ENCODE data around the gene MSI2.

The MSI2 gene

GRCh38 chr17:57505841-57506773, 249.8 kb downstream of the MSI2 start:
- H3K27ac ChIP-seq: peak overlapping the region; percentile 38
- no peak for DNase-seq
- H3K4me3 ChIP-seq (ENCODE audit: low read depth, low read length): no peak overlapping the region
- no peak for TF ChIP-seq CTCF (IDR thresholded peaks at IDR 0.05; ENCODE audit: low read depth, low read length)
- no peaks in the 10 kb centered on the region for H3K27me3 ChIP-seq (ENCODE audit: insufficient read depth, low read depth, severe bottlenecking)
- H3K9me3 ChIP-seq (ENCODE audit: severe bottlenecking): no peaks in the 10 kb centered on the region
- H3K36me3 ChIP-seq: peaks cover 16% of the 10 kb centered on the region

GRCh38 chr17:57506774-57507127, 250.4 kb downstream of the MSI2 start:
- Histone ChIP-seq H3K9me3 (ENCODE audit: severe bottlenecking) (no peaks in the 10 kb centered on the region), H3K27me3 (ENCODE audit: insufficient read depth, low read depth, severe bottlenecking) (no peaks in the 10 kb centered on the region), H3K4me3 (ENCODE audit: low read depth, low read length) (no peak overlapping the region), H3K27ac (peak overlapping the region; percentile 38), H3K36me3 (peaks cover 16% of the 10 kb centered on the region)
- DNase-seq: peak; percentile 38
- no peak for TF ChIP-seq CTCF (IDR thresholded peaks at IDR 0.05; ENCODE audit: low read depth, low read length)

- Histone ChIP-seq H3K9me3 (ENCODE audit: severe bottlenecking) (no peaks in the 10 kb centered on the region), H3K27ac (no peak overlapping the region), H3K36me3 (peaks cover 16% of the 10 kb centered on the region), H3K27me3 (ENCODE audit: insufficient read depth, low read depth, severe bottlenecking) (no peaks in the 10 kb centered on the region), H3K4me3 (ENCODE audit: low read depth, low read length) (no peak overlapping the region)
- TF ChIP-seq CTCF (IDR thresholded peaks at IDR 0.05; ENCODE audit: low read depth, low read length): no peak
- no peak for DNase-seq
Observed at GRCh38 chr17:57507828-57508227, 251.5 kb downstream of the MSI2 start.

GRCh38 chr17:57508671-57509070, 252.3 kb downstream of the MSI2 start:
- Histone ChIP-seq H3K4me3 (ENCODE audit: low read depth, low read length) (no peak overlapping the region), H3K36me3 (peaks cover 16% of the 10 kb centered on the region), H3K27me3 (ENCODE audit: insufficient read depth, low read depth, severe bottlenecking) (no peaks in the 10 kb centered on the region), H3K9me3 (ENCODE audit: severe bottlenecking) (no peaks in the 10 kb centered on the region), H3K27ac (no peak overlapping the region)
- no peak for TF ChIP-seq CTCF (IDR thresholded peaks at IDR 0.05; ENCODE audit: low read depth, low read length)
- no peak for DNase-seq

GRCh38 chr17:57511475-57512123, 255.3 kb downstream of the MSI2 start:
- Histone ChIP-seq H3K27ac (peak overlapping the region; percentile 98), H3K4me3 (ENCODE audit: low read depth, low read length) (no peak overlapping the region), H3K9me3 (ENCODE audit: severe bottlenecking) (no peaks in the 10 kb centered on the region), H3K27me3 (ENCODE audit: insufficient read depth, low read depth, severe bottlenecking) (no peaks in the 10 kb centered on the region), H3K36me3 (peaks cover 16% of the 10 kb centered on the region)
- DNase-seq: peak; percentile 38
- TF ChIP-seq CTCF (IDR thresholded peaks at IDR 0.05; ENCODE audit: low read depth, low read length): no peak
